ENCODE results near the gene DDX49. TPM values are rescaled to one million over a fixed set of nuclear protein-coding genes. Genes with fewer than 3 reads are reported as not detected.

DDX49 gene
- total RNA-seq, 6 experiments from 2014 or later, result 37.8 to 57.4 (median 44.0) TPM

DNA sequence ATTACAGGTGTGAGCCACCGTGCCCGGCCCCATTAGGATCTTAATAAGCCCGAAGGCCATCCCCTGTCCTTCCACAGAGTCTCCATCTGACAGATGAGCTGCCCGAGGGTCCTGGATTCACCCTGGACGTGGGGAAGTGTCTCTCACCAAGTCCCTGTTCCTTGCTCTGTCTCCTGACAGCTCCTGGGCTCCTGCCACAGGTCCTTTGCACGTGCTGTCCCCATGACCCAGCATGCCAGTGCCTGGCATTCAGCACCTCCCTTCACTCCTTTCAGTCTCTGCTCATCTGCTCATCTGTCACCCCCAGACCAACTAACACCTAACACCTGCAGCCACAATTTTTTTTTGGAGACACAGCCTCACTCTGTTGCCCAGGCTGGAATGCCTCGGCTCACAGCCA lies 38.0 kb upstream of the DDX49 start:
- DNase-seq, result no peak
- no peak overlapping the region for H3K27ac Mint-ChIP-seq
- H3K4me3 Mint-ChIP-seq, result no peak overlapping the region
- no peak for TF ChIP-seq CTCF (IDR thresholded peaks at IDR 0.05)
- H3K27me3 Mint-ChIP-seq (ENCODE audit: insufficient read depth), result peaks cover 7% of the 10 kb centered on the region
- peaks cover 8% of the 10 kb centered on the region; the same call in 1 of the 2 replicates for H3K9me3 Mint-ChIP-seq
- peaks cover 15% of the 10 kb centered on the region for H3K36me3 Mint-ChIP-seq (ENCODE audit: low read depth)
- H3K4me1 Mint-ChIP-seq (ENCODE audit: low read depth), result no peaks in the 10 kb centered on the region

DNA sequence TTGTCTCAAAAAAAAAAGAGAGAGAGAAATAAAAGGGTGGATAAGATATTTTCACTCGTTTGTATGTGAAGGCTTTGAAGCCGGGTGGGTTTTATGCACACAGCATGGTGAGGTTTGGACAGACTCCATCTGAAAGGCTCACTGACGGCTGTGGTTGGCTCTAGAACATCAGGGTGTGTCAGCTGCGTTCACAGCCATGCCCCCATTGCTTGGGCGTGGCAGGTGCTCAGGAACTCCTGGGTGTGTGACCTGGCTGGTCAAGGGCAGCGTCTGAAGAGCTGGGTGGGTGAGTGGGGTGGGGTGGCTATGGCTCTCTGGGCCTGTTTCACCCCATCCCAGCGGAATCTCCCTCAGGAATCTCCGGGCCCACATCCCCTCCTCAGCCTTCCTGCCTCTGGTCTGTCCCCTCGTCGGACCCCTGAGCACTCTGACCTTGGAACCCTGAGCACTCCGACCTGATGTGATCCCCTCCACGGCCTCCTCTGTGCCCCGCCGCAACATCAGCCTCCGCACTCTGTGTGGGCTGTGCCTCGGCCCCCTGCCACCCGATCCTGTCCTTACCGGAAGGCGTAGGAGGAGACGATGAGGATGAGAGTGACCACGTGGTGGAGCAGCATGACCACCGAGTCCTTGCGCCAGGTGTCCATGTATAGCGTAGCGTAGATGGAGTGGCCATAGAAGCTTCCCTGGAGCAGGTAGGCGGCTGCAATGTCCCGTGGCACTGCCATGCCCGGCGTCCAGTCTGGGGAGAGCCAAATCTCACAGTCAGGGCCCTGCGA lies 35.8 kb upstream of the DDX49 start:
- no peaks in the 10 kb centered on the region for H3K4me1 Mint-ChIP-seq (ENCODE audit: low read depth)
- DNase-seq, result no peak
- no peak overlapping the region for H3K4me3 Mint-ChIP-seq
- H3K27me3 Mint-ChIP-seq (ENCODE audit: insufficient read depth), result peaks cover 9% of the 10 kb centered on the region
- H3K36me3 Mint-ChIP-seq (ENCODE audit: low read depth), result no peaks in the 10 kb centered on the region
- no peak for TF ChIP-seq CTCF (IDR thresholded peaks at IDR 0.05)
- H3K9me3 Mint-ChIP-seq, result no peaks in the 10 kb centered on the region
- H3K27ac Mint-ChIP-seq, result no peak overlapping the region

DNA sequence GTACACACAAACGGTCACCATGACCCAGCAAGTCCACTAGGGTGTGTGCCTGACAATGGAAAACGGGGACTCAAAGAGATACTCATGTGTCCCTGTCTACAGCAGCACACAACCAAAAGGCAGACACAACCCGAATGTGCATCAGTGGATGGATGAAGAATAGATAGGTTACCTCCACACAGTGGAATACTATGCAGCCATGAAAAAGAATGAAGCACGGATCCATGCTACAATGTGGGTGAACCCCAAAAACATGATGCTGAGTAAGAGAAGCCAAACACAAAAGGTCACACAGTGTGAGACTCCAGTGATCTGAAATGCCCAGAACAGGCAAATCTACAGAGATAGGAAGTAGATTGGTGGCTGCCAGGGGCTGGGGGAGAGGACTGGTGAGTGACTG lies 32.5 kb upstream of the DDX49 start:
- H3K4me1 Mint-ChIP-seq (ENCODE audit: low read depth), result no peaks in the 10 kb centered on the region
- no peak overlapping the region for H3K27ac Mint-ChIP-seq
- no peak overlapping the region for H3K4me3 Mint-ChIP-seq
- no peak for TF ChIP-seq CTCF (IDR thresholded peaks at IDR 0.05)
- peaks cover 19% of the 10 kb centered on the region for H3K27me3 Mint-ChIP-seq (ENCODE audit: insufficient read depth)
- DNase-seq, result no peak
- no peaks in the 10 kb centered on the region for H3K36me3 Mint-ChIP-seq (ENCODE audit: low read depth)
- H3K9me3 Mint-ChIP-seq, result no peaks in the 10 kb centered on the region

DNA sequence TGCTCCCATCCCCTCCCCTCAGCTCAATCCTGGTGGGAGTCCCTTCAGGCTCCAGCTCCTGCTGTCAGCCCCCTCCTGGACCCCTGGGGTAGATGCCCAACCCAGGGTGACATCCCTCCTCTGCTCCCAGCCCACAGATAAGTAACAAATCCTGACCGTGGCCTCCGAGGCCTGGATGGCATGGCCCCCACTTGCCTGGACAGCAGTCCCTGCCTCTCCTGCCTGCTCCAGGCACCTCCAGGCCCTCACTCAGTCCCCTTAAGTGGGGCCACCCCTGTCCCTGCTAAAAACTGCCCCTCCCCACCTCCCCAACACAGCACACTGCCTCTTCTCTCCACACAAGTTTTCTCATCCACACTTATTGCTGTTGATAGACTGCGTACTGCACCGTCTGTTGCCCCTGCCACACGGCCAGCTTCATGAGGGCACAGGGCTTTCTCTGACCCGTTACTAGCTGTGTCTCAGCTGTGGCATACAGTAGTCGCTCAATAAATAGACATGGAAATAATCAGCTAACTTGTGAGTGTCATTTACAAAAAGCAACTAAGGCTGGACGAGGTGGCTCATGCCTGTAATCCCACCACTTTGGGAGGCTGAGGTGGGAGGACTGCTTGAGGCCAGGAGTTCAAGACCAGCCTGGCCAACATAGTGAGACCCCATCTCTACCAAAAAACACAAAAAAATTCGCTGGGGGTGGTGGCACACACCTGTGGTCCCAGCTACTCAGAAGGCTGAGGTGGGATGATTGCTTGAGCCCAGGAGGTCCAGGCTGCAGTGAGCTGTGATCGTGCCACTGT lies 29.4 kb upstream of the DDX49 start:
- Mint-ChIP-seq H3K9me3 (no peaks in the 10 kb centered on the region), H3K27me3 (ENCODE audit: insufficient read depth) (peaks cover 16% of the 10 kb centered on the region), H3K27ac (no peak overlapping the region), H3K4me1 (ENCODE audit: low read depth) (no peaks in the 10 kb centered on the region), H3K36me3 (ENCODE audit: low read depth) (no peaks in the 10 kb centered on the region), H3K4me3 (no peak overlapping the region)
- DNase-seq, result no peak
- no peak for TF ChIP-seq CTCF (IDR thresholded peaks at IDR 0.05)

DNA sequence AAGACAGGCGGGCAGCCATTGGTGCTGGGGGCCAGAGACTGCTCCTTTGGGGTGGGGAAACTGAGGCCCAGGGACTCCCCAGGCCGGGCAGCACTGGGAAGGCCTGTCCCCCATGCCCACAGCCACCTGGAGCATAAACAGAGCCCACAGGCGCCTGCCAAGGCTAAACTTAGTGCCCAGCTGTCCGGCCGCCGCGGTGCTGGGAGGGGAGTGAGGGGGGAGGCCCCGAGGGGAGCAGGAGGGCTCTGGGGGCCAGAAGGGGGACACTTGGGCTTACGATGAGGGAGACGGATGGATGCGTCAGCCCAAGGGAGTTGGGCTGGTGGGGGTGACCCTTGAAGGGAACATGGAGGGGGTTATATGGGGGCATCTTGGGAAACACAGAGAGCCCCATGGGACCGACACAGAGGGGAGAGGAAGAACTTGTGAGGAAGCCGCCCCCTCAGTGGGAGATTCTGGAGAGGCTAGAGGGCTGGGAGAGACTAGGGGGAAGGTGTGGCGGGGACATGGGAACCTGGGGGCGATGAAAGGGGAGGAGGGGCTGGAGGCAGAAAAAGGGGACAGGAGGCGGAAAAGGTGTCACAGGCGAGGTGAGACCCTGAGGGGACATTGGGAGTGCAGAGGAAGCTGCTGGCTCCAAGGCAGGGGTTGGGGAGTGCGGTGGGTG lies 25.8 kb upstream of the DDX49 start:
- DNase-seq, result no peak
- Mint-ChIP-seq H3K27ac (no peak overlapping the region), H3K9me3 (no peaks in the 10 kb centered on the region), H3K36me3 (ENCODE audit: low read depth) (no peaks in the 10 kb centered on the region), H3K4me3 (no peak overlapping the region), H3K27me3 (ENCODE audit: insufficient read depth) (peaks cover 19% of the 10 kb centered on the region), H3K4me1 (ENCODE audit: low read depth) (no peaks in the 10 kb centered on the region)
- no peak for TF ChIP-seq CTCF (IDR thresholded peaks at IDR 0.05)
